ENCODE measurements around the gene DNASE1L3. TPM values are rescaled to one million over a fixed set of nuclear protein-coding genes. Genes with fewer than 3 reads are reported as not detected.
A peak's percentile ranks its signal among the peaks of the same experiment; 100 is the strongest.

Gene DNASE1L3
- total and polyA plus RNA-seq, 2 of the 13 experiments (the other 11 are each of a cell fraction or from before 2014, with no cell fraction given) = 0.86 to 1.7 TPM

DNA sequence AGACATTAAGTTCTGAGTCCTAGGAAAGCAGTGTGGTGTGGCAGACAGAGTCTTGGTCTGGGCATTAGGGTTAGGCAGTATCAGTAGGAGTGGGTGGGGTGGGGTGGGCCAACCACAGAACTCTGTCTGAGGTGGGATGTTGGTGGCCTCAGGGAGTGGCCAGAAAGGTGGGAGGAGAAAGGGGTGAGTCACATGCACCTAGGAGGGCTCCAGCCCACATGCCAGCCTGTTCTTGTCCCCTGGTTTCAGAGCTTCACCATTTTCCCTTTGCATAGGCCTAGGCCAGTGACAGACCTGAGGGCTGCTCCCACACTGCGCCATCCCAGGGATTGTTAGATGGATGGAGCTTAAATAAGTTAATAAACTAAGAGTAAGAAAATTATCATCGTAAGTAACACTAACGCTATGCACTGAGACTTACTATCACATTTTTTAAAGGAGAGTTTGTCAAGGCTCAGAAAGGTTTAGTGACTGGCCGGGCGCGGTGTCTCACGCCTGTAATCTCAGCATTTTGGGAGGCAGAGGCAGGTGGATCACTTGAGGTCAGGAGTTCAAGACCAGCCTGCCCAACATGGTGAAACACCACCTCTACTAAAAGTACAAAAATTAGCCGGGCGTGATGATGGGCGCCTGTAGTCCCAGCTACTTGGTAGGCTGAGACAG, 33.8 kb downstream of the DNASE1L3 start (continued):
- TF ChIP-seq, protein P1, sequence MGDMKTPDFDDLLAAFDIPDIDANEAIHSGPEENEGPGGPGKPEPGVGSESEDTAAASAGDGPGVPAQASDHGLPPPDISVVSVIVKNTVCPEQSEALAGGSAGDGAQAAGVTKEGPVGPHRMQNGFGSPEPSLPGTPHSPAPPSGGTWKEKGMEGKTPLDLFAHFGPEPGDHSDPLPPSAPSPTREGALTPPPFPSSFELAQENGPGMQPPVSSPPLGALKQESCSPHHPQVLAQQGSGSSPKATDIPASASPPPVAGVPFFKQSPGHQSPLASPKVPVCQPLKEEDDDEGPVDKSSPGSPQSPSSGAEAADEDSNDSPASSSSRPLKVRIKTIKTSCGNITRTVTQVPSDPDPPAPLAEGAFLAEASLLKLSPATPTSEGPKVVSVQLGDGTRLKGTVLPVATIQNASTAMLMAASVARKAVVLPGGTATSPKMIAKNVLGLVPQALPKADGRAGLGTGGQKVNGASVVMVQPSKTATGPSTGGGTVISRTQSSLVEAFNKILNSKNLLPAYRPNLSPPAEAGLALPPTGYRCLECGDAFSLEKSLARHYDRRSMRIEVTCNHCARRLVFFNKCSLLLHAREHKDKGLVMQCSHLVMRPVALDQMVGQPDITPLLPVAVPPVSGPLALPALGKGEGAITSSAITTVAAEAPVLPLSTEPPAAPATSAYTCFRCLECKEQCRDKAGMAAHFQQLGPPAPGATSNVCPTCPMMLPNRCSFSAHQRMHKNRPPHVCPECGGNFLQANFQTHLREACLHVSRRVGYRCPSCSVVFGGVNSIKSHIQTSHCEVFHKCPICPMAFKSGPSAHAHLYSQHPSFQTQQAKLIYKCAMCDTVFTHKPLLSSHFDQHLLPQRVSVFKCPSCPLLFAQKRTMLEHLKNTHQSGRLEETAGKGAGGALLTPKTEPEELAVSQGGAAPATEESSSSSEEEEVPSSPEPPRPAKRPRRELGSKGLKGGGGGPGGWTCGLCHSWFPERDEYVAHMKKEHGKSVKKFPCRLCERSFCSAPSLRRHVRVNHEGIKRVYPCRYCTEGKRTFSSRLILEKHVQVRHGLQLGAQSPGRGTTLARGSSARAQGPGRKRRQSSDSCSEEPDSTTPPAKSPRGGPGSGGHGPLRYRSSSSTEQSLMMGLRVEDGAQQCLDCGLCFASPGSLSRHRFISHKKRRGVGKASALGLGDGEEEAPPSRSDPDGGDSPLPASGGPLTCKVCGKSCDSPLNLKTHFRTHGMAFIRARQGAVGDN (CRISPR knock-in tag; IDR thresholded peaks at IDR 0.05) = no peak
- TF ChIP-seq SAFB2 (CRISPR knock-in tag; IDR thresholded peaks at IDR 0.05; ENCODE audit: borderline replicate concordance, low read depth) (0 out of 2 replicates have a peak, but pooled peaks have one; percentile 17), PHF20 (CRISPR knock-in tag; IDR thresholded peaks at IDR 0.05) (peak; percentile 37; the same call in 1 of the 2 replicates), ARHGAP35 (CRISPR knock-in tag; IDR thresholded peaks at IDR 0.05; ENCODE audit: borderline replicate concordance) (no peak), NAIF1 (CRISPR knock-in tag; IDR thresholded peaks at IDR 0.05; ENCODE audit: borderline replicate concordance) (no peak), FOSL2 (CRISPR knock-in tag; IDR thresholded peaks at IDR 0.05) (peak; percentile 36; the same call in 1 of the 2 replicates), TBX2 (CRISPR knock-in tag; IDR thresholded peaks at IDR 0.05; ENCODE audit: borderline replicate concordance) (0 out of 2 replicates have a peak, but pooled peaks have one; percentile 39), ZNF816 (CRISPR knock-in tag; IDR thresholded peaks at IDR 0.05; ENCODE audit: borderline replicate concordance) (peak; percentile 74; the same call in 1 of the 2 replicates), MTF2 (CRISPR knock-in tag; IDR thresholded peaks at IDR 0.05; ENCODE audit: borderline replicate concordance) (0 out of 2 replicates have a peak, but pooled peaks have one; percentile 55), ZMYM4 (CRISPR knock-in tag; IDR thresholded peaks at IDR 0.05) (0 out of 2 replicates have a peak, but pooled peaks have one; percentile 29), SP5 (CRISPR knock-in tag; IDR thresholded peaks at IDR 0.05; ENCODE audit: borderline replicate concordance, low read depth) (peak; percentile 38; the same call in 1 of the 2 replicates), ZNF225 (CRISPR knock-in tag; IDR thresholded peaks at IDR 0.05) (no peak), LCORL (IDR thresholded peaks at IDR 0.05) (no peak), LCORL (CRISPR knock-in tag; IDR thresholded peaks at IDR 0.05) (no peak; the same call in 1 of the 2 replicates), SRY (CRISPR knock-in tag; IDR thresholded peaks at IDR 0.05) (0 out of 2 replicates have a peak, but pooled peaks have one; percentile 15)
- TF ChIP-seq, protein P2, sequence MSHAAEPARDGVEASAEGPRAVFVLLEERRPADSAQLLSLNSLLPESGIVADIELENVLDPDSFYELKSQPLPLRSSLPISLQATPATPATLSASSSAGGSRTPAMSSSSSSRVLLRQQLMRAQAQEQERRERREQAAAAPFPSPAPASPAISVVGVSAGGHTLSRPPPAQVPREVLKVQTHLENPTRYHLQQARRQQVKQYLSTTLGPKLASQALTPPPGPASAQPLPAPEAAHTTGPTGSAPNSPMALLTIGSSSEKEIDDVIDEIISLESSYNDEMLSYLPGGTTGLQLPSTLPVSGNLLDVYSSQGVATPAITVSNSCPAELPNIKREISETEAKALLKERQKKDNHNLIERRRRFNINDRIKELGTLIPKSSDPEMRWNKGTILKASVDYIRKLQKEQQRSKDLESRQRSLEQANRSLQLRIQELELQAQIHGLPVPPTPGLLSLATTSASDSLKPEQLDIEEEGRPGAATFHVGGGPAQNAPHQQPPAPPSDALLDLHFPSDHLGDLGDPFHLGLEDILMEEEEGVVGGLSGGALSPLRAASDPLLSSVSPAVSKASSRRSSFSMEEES (CRISPR knock-in tag; IDR thresholded peaks at IDR 0.05) = 0 out of 2 replicates have a peak, but pooled peaks have one; percentile 27
- TF ChIP-seq, protein P3, sequence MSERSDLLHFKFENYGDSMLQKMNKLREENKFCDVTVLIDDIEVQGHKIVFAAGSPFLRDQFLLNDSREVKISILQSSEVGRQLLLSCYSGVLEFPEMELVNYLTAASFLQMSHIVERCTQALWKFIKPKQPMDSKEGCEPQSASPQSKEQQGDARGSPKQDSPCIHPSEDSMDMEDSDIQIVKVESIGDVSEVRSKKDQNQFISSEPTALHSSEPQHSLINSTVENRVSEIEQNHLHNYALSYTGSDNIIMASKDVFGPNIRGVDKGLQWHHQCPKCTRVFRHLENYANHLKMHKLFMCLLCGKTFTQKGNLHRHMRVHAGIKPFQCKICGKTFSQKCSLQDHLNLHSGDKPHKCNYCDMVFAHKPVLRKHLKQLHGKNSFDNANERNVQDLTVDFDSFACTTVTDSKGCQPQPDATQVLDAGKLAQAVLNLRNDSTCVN (CRISPR knock-in tag; IDR thresholded peaks at IDR 0.05; ENCODE audit: borderline replicate concordance) = no peak
- TF ChIP-seq, protein P4, sequence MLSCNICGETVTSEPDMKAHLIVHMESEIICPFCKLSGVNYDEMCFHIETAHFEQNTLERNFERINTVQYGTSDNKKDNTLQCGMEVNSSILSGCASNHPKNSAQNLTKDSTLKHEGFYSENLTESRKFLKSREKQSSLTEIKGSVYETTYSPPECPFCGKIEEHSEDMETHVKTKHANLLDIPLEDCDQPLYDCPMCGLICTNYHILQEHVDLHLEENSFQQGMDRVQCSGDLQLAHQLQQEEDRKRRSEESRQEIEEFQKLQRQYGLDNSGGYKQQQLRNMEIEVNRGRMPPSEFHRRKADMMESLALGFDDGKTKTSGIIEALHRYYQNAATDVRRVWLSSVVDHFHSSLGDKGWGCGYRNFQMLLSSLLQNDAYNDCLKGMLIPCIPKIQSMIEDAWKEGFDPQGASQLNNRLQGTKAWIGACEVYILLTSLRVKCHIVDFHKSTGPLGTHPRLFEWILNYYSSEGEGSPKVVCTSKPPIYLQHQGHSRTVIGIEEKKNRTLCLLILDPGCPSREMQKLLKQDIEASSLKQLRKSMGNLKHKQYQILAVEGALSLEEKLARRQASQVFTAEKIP (CRISPR knock-in tag; IDR thresholded peaks at IDR 0.05; ENCODE audit: borderline replicate concordance) = no peak
